ENCODE data around the gene ZNF300. TPM values are rescaled to one million over a fixed set of nuclear protein-coding genes. Genes with fewer than 3 reads are reported as not detected.

Gene ZNF300
- total and polyA plus RNA-seq, 8 donors, result 3.0 to 34.0 (median 28.9) TPM

- H3K27ac ChIP-seq, result no peak overlapping the region
- TF ChIP-seq CTCF (IDR thresholded peaks at IDR 0.05), result no peak
- peaks cover 0 to 4% of the 10 kb centered on the region in 2 donors for H3K27me3 ChIP-seq
- intact Hi-C loops (cut with DNase I), result no loop called here
- ATAC-seq (no peak), DNase-seq (no peak)
- no peaks in the 10 kb centered on the region for H3K4me1 ChIP-seq
- peaks cover 0 to 100% of the 10 kb centered on the region in 2 donors for H3K9me3 ChIP-seq
- peaks cover 0 to 21% of the 10 kb centered on the region in 2 donors for H3K36me3 ChIP-seq
- peak overlapping the region; percentile 36 to 40 for H3K4me3 ChIP-seq
Measured at GRCh38 chr5:150945486-150945885, 40.7 kb upstream of the ZNF300 start.

GRCh38 chr5:150931368-150931965 is 26.7 kb upstream of the ZNF300 start:
- DNase-seq, result no peak
- peaks cover 15 to 96% of the 10 kb centered on the region in 2 donors for H3K9me3 ChIP-seq
- H3K27ac ChIP-seq, result no peak overlapping the region
- intact Hi-C loops (cut with DNase I), result no loop called here
- ATAC-seq, result no peak
- no peaks in the 10 kb centered on the region for H3K4me1 ChIP-seq
- no peaks in the 10 kb centered on the region for H3K27me3 ChIP-seq
- peaks cover 0 to 41% of the 10 kb centered on the region in 2 donors for H3K36me3 ChIP-seq
- no peak overlapping the region for H3K4me3 ChIP-seq
- no peak for TF ChIP-seq CTCF (IDR thresholded peaks at IDR 0.05)

- intact Hi-C loops (cut with DNase I), result no loop called here
- no peak for DNase-seq
- Histone ChIP-seq H3K36me3 (no peaks in the 10 kb centered on the region), H3K4me1 (no peaks in the 10 kb centered on the region), H3K9me3 (peaks cover 4 to 100% of the 10 kb centered on the region in 2 donors), H3K27me3 (peaks cover 0 to 2% of the 10 kb centered on the region in 2 donors), H3K27ac (no peak overlapping the region), H3K4me3 (no peak overlapping the region)
- no peak for TF ChIP-seq CTCF (IDR thresholded peaks at IDR 0.05)
- ATAC-seq, result no peak
Measured at GRCh38 chr5:150918613-150919012, 13.8 kb upstream of the ZNF300 start.

GRCh38 chr5:150912312-150912814 is 7.6 kb upstream of the ZNF300 start:
- intact Hi-C loops (cut with DNase I), result no loop called here
- H3K4me1 ChIP-seq, result no peaks in the 10 kb centered on the region
- TF ChIP-seq CTCF (IDR thresholded peaks at IDR 0.05), result no peak
- H3K9me3 ChIP-seq, result peaks cover 0 to 93% of the 10 kb centered on the region in 2 donors
- no peak overlapping the region for H3K27ac ChIP-seq
- H3K36me3 ChIP-seq, result no peaks in the 10 kb centered on the region
- no peak for DNase-seq
- H3K4me3 ChIP-seq, result no peak overlapping the region
- H3K27me3 ChIP-seq, result no peaks in the 10 kb centered on the region
- ATAC-seq, result no peak

- H3K36me3 ChIP-seq, result peaks cover 0 to 22% of the 10 kb centered on the region in 2 donors
- peak overlapping the region in 1 of 2 donors; percentile 62 for H3K27ac ChIP-seq
- peak overlapping the region; percentile 36 to 37 for H3K4me3 ChIP-seq
- intact Hi-C loops (cut with DNase I), result no loop called here
- no peak for TF ChIP-seq CTCF (IDR thresholded peaks at IDR 0.05)
- H3K27me3 ChIP-seq, result no peaks in the 10 kb centered on the region
- peaks cover 8 to 90% of the 10 kb centered on the region in 2 donors for H3K9me3 ChIP-seq
- no peak for ATAC-seq
- H3K4me1 ChIP-seq, result no peaks in the 10 kb centered on the region
- no peak for DNase-seq
Measured at GRCh38 chr5:150905312-150905683, 518 bp upstream of the ZNF300 start.
